A673 (cell line): ENCODE data around the gene ACCS. TPM values are rescaled to one million over a fixed set of nuclear protein-coding genes. Genes with fewer than 3 reads are reported as not detected.

Experiments used
- BruUV-seq: library from RNA; stranded (reverse); fragments of 400-500 nt; replicated peaks from 2 replicates; lab custom pipeline; 2021; lab: Mats Ljungman, UMichigan
- CTCF ChIA-PET: fragments of 300-600 bp; sonication (Branson Sonifier 250); formaldehyde crosslinking; loops from one replicate; lab custom pipeline; 2022; ENCODE audit warnings: antibody characterized with exemption; lab: Charles Lee
- POLR2A ChIA-PET: fragments of 300-600 bp; sonication (Branson Sonifier 250); formaldehyde crosslinking; loops from one replicate; lab custom pipeline; 2022; ENCODE audit warnings: antibody characterized with exemption; ENCODE audit not compliant: low non-redundant PET; lab: Charles Lee
- DNase-seq: peaks from one replicate; pipeline ENCODE4 v3.0.0-alpha.2; 2015; ENCODE audit warnings: low spot score
- H3K27ac ChIP-seq: fragments of 200-600 bp; sonication (generic); 2 replicates; pipeline ENCODE4 v1.5.1; 2016; ENCODE audit warnings: mixed run types, low read depth, mild to moderate bottlenecking, mixed read lengths, antibody characterized with exemption, low read length; ENCODE audit not compliant: poor library complexity, severe bottlenecking
- H3K27me3 ChIP-seq: fragments of 200-600 bp; sonication (generic); replicated peaks from 2 replicates; pipeline ENCODE4 v1.6.1; 2017; ENCODE audit warnings: mixed run types, low read depth, mild to moderate bottlenecking, mixed read lengths, antibody characterized with exemption, low read length; ENCODE audit not compliant: insufficient read depth, poor library complexity
- H3K36me3 ChIP-seq: fragments of 200-600 bp; sonication (generic); 2 replicates; pipeline ENCODE4 v1.6.1; 2016; ENCODE audit warnings: mixed run types, mild to moderate bottlenecking, mixed read lengths, antibody characterized with exemption, low read length; ENCODE audit not compliant: insufficient read depth, poor library complexity, severe bottlenecking
- H3K4me1 ChIP-seq: fragments of 200-600 bp; sonication (generic); 2 replicates; pipeline ENCODE4 v1.6.1; 2017; ENCODE audit warnings: mixed run types, mild to moderate bottlenecking, mixed read lengths, antibody characterized with exemption, low read length; ENCODE audit not compliant: insufficient read depth, poor library complexity, severe bottlenecking
- H3K4me3 ChIP-seq: fragments of 200-600 bp; sonication (generic); 2 replicates; pipeline ENCODE4 v1.5.1; 2016; ENCODE audit warnings: low read depth, mixed run types, mild to moderate bottlenecking, mixed read lengths, low read length; ENCODE audit not compliant: poor library complexity, severe bottlenecking
- H3K9me3 ChIP-seq: fragments of 200-600 bp; sonication (generic); 2 replicates; pipeline ENCODE4 v1.6.1; 2016; ENCODE audit warnings: mixed run types, low read depth, mild to moderate bottlenecking, mixed read lengths, antibody characterized with exemption, low read length; ENCODE audit not compliant: poor library complexity, severe bottlenecking
- EZH2 ChIP-seq: fragments of 200-600 bp; sonication (generic); IDR thresholded peaks from 2 replicates; pipeline ENCODE4 v1.6.1; 2017; ENCODE audit warnings: borderline replicate concordance, low read depth, mild to moderate bottlenecking, mixed read lengths, antibody characterized with exemption, low read length; ENCODE audit not compliant: poor library complexity, severe bottlenecking
- intact Hi-C: fragments of 100-400 bp; cut with micrococcal nuclease; formaldehyde crosslinking; loops from one replicate; pipeline ENCODE4 v1.10.0; 2022; ENCODE audit not compliant: unreplicated experiment
- total RNA-seq: library from RNA; stranded (reverse); gene quantifications from 2 replicates; pipeline ENCODE4 v1.2.3, GENCODE V29; 2021
- TF ChIP-seq, protein P1 (sequence below): fragments of 300-800, 200-600 bp; sonication (generic); conservative IDR thresholded peaks from 2 replicates; pipeline ENCODE4 v1.5.1; 2017; ENCODE audit warnings: low read depth, mild to moderate bottlenecking, antibody characterized with exemption, low read length, moderate library complexity, mixed read lengths

ACCS gene
- total RNA-seq, 1 experiment from 2014 or later, result 28.4 TPM

DNA sequence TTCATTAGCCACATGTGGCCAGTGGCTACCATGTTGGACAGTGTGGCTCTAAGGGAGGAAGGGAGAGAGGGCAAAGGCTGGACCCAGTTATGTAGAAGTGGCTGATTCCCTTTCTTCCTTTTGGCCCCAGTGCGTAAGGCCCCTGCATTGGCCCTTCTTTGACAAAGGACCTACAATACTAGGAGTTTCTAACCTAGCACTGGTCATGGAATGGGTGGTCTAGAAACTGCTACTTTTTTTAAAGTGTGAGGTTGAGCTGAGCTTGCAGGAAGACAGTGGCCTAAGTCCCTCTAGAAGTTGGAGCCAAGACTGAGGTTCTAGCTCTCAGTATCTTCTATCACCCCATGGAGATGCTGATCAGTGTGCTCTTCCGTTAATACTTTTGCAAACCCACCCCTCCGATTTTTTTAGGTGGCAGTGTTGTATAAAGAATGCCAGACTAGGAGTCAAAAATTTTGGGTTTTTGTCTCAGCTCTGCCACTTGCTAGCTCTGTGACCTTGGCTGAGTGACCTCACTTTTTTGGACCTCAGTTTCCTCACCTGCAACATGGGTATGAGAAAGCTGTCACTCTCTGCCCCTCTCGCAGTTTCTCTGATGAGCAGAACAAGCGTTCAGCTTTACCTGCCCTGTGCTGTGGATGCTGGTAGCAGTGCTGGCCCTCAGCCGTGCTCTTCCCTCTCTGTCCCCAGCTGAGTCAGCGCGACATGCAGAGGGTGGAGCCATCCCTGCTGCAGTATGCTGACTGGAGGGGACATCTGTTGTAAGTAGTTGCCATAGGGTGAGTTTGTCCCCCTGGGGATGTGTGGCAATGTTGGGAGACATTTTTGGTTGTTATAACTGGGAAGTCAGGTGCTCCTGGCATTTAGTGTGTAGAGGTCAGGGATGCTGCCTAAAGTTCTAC lies 6.9 kb downstream of the ACCS start:
- ChIA-PET POLR2A (no interaction called here), CTCF (no interaction called here)
- H3K27ac ChIP-seq, result no peak overlapping the region
- BruUV-seq, result no TSS peak
- no peak overlapping the region for H3K4me3 ChIP-seq
- no peak for TF ChIP-seq EZH2
- TF ChIP-seq, protein P1, sequence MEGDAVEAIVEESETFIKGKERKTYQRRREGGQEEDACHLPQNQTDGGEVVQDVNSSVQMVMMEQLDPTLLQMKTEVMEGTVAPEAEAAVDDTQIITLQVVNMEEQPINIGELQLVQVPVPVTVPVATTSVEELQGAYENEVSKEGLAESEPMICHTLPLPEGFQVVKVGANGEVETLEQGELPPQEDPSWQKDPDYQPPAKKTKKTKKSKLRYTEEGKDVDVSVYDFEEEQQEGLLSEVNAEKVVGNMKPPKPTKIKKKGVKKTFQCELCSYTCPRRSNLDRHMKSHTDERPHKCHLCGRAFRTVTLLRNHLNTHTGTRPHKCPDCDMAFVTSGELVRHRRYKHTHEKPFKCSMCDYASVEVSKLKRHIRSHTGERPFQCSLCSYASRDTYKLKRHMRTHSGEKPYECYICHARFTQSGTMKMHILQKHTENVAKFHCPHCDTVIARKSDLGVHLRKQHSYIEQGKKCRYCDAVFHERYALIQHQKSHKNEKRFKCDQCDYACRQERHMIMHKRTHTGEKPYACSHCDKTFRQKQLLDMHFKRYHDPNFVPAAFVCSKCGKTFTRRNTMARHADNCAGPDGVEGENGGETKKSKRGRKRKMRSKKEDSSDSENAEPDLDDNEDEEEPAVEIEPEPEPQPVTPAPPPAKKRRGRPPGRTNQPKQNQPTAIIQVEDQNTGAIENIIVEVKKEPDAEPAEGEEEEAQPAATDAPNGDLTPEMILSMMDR, result no peak
- no peak for DNase-seq
- no peaks in the 10 kb centered on the region for H3K27me3 ChIP-seq
- no peaks in the 10 kb centered on the region for H3K9me3 ChIP-seq
- intact Hi-C loops, result no loop called here
- H3K36me3 ChIP-seq, result no peaks in the 10 kb centered on the region
- H3K4me1 ChIP-seq, result no peaks in the 10 kb centered on the region

DNA sequence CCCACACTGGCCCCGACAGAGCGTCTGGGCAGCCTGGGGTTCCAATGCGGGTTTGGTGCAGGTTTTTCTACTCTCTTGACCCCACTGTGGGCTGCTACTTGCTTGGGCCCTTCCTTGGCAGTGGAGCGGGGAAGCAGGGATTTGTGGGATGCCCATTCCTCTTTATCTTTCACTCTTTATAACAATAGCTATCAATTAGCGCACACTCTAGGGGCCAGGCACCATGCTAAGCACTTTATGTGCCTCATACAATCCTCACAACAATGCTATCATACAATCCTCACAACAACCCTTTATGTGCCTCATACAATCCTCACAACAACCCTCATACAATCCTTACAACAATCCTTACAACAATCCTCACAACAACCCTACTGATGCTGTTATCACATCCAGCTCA lies 12.7 kb downstream of the ACCS start:
- no peak for TF ChIP-seq EZH2
- TF ChIP-seq, protein P1, result no peak
- H3K36me3 ChIP-seq, result no peaks in the 10 kb centered on the region
- ChIA-PET CTCF (no interaction called here), POLR2A (no interaction called here)
- H3K9me3 ChIP-seq, result no peaks in the 10 kb centered on the region
- intact Hi-C loops, result no loop called here
- no peaks in the 10 kb centered on the region for H3K4me1 ChIP-seq
- no peak for DNase-seq
- H3K27me3 ChIP-seq, result no peaks in the 10 kb centered on the region
- no TSS peak for BruUV-seq
- H3K27ac ChIP-seq, result no peak overlapping the region
- no peak overlapping the region for H3K4me3 ChIP-seq

DNA sequence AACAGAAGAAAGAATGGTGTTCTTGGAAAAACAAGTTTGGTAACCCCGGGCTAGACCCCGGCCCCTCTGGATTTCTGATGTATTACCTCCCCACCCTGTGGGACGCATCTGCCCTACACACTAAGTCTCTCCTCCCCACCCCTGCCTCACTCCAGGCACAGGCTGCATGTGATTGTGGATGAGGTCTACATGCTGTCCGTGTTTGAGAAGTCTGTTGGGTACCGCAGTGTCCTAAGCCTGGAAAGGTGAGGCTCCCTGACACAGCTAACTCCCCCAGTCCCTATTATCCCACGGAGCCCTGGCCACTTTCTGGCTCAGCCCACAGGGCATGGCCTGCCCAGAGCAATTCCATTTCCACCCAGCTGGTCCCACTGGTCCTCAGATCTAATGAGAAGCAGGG lies 13.3 kb downstream of the ACCS start:
- H3K4me3 ChIP-seq, result no peak overlapping the region
- CTCF ChIA-PET, result no interaction called here
- intact Hi-C loops, result no loop called here
- no peak for TF ChIP-seq EZH2
- TF ChIP-seq, protein P1, result no peak
- H3K9me3 ChIP-seq, result no peaks in the 10 kb centered on the region
- H3K27me3 ChIP-seq, result no peaks in the 10 kb centered on the region
- no peaks in the 10 kb centered on the region for H3K36me3 ChIP-seq
- H3K4me1 ChIP-seq, result no peaks in the 10 kb centered on the region
- POLR2A ChIA-PET, result no interaction called here
- DNase-seq, result no peak
- BruUV-seq, result no TSS peak
- H3K27ac ChIP-seq, result no peak overlapping the region
